ENCODE results near the gene CD302. TPM values are rescaled to one million over a fixed set of nuclear protein-coding genes. Genes with fewer than 3 reads are reported as not detected.

The CD302 gene
- total and polyA plus RNA-seq, 2 of the 8 experiments (the other 6 are each of a cell fraction or from before 2014, with no cell fraction given) = 0.76 to 0.79 TPM

DNA sequence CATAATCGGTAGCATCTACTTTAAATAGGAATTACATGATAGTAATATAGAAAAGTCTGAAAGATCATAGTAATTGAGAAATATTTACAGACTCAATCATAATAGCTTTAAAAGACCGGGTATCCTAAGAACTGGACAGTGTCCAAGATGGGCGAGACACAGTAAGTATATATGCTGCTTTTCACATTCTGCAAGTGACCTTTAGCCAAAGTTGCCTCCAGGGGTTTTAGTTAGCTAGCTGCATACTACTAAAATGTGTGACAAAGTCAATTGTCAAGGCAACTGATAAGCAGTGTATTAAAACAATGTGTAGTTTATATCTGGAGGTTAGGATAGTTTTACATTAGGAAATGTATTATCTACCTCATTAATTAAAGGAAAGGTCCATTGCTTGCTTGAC, 24.6 kb downstream of the CD302 start (continued):
- no peak for TF ChIP-seq HDAC2 (IDR thresholded peaks at IDR 0.05; ENCODE audit: borderline replicate concordance in 1 of 2, low read depth in 2 of 2, low read length in 2 of 2)
